Activated B cell treated with CpG ODN at 0.5 μM for 24 hours (primary cell): ENCODE measurements around the gene DBI. TPM values are rescaled to one million over a fixed set of nuclear protein-coding genes. Genes with fewer than 3 reads are reported as not detected.

Experiments used
- ATAC-seq: fragments of 200-7000 bp; cut with Tn5 transposase; one replicate; pipeline ENCODE4 v1.10.0; 2021; ENCODE audit warnings: low read depth, mild to moderate bottlenecking, moderate library complexity
- CTCF ChIA-PET: fragments of 350-600 bp; sonication (Branson Sonifier 250); formaldehyde crosslinking; loops from one replicate; lab custom pipeline; 2021; ENCODE audit warnings: antibody characterized with exemption; lab: Charles Lee
- POLR2A ChIA-PET: fragments of 350-600 bp; sonication (Branson Sonifier 250); formaldehyde crosslinking; loops from one replicate; lab custom pipeline; 2021; ENCODE audit warnings: antibody characterized with exemption; lab: Charles Lee
- DNase-seq: peaks from one replicate; pipeline ENCODE4 v3.0.0; 2022
- H3K27ac Mint-ChIP-seq: one replicate; pipeline ENCODE4 v1.8.0; 2020; ENCODE audit warnings: mixed read lengths
- H3K27me3 Mint-ChIP-seq: one replicate; pipeline ENCODE4 v1.8.0; 2021; ENCODE audit warnings: mixed read lengths
- H3K36me3 Mint-ChIP-seq: one replicate; pipeline ENCODE4 v1.8.0; 2021; ENCODE audit warnings: low read depth, mixed read lengths
- H3K4me1 Mint-ChIP-seq: one replicate; pipeline ENCODE4 v1.8.0; 2021; ENCODE audit warnings: mixed read lengths
- H3K4me3 Mint-ChIP-seq: one replicate; pipeline ENCODE4 v1.8.0; 2020; ENCODE audit warnings: mild to moderate bottlenecking, mixed read lengths
- H3K9me3 Mint-ChIP-seq: one replicate; pipeline ENCODE4 v1.8.0; 2020; ENCODE audit warnings: mixed read lengths
- CTCF ChIP-seq: fragments of 200-600 bp; IDR thresholded peaks from one replicate; pipeline ENCODE4 v1.8.0; 2022; ENCODE audit warnings: antibody characterized with exemption, mild to moderate bottlenecking
- intact Hi-C: fragments of 100-400 bp; cut with micrococcal nuclease; formaldehyde crosslinking; loops from one replicate; pipeline ENCODE4 v1.15.1; 2024
- total RNA-seq: library from RNA; stranded (reverse); gene quantifications from 2 replicates; pipeline ENCODE4 v1.2.3, GENCODE V29; 2022

The DBI gene
- total RNA-seq, 1 donor from 2014 or later: 112 TPM

- H3K4me1 Mint-ChIP-seq: peaks cover 41% of the 10 kb centered on the region
- TF ChIP-seq CTCF: no peak
Measured at GRCh38 chr2:119360423-119360966, 6.3 kb upstream of the DBI start.

GRCh38 chr2:119364798-119365197 lies 2.0 kb upstream of the DBI start:
- Mint-ChIP-seq H3K27ac (peak overlapping the region; percentile 95), H3K9me3 (no peaks in the 10 kb centered on the region), H3K36me3 (peaks cover 25% of the 10 kb centered on the region), H3K4me1 (peaks cover 55% of the 10 kb centered on the region), H3K27me3 (no peaks in the 10 kb centered on the region), H3K4me3 (no peak overlapping the region)
- ChIA-PET POLR2A (interaction anchor here (1.2 kb wide), 1 partner anchor 12 kb away, joined by 3 read pairs; no protein-coding TSS in a partner anchor), CTCF (no interaction called here)
- intact Hi-C loops: loop anchor here (5.0 to 10.0 kb wide), 6 partner anchors 142 to 1142 kb away; partner anchors contain the start of genes INHBB, STEAP3 and TMEM185B
- ATAC-seq (no peak), DNase-seq (no peak)
- no peak for TF ChIP-seq CTCF

More at GRCh38 chr2:119360423-119360966, 6.3 kb upstream of the DBI start:
- DNase-seq: no peak
- no peaks in the 10 kb centered on the region for H3K9me3 Mint-ChIP-seq
- POLR2A ChIA-PET: no interaction called here
- CTCF ChIA-PET: no interaction called here
- H3K36me3 Mint-ChIP-seq: no peaks in the 10 kb centered on the region
- no peaks in the 10 kb centered on the region for H3K27me3 Mint-ChIP-seq
- H3K27ac Mint-ChIP-seq: no peak overlapping the region
- no peak for ATAC-seq
- intact Hi-C loops: loop anchor here (10.0 kb wide), 3 partner anchors 864 to 1046 kb away; partner anchors contain the start of genes INHBB and TMEM185B
- H3K4me3 Mint-ChIP-seq: no peak overlapping the region

- intact Hi-C loops: loop anchor here (5.0 to 10.0 kb wide), 6 partner anchors 143 to 1143 kb away; partner anchors contain the start of genes INHBB, STEAP3 and TMEM185B
- H3K27me3 Mint-ChIP-seq: no peaks in the 10 kb centered on the region
- peak overlapping the region; percentile 100 for H3K4me3 Mint-ChIP-seq
- no peak for ATAC-seq
- CTCF ChIA-PET: no interaction called here
- POLR2A ChIA-PET: interaction anchor here (1.2 kb wide), 1 partner anchor 12 kb away, joined by 3 read pairs; no protein-coding TSS in a partner anchor
- DNase-seq: no peak
- peaks cover 30% of the 10 kb centered on the region for H3K36me3 Mint-ChIP-seq
- H3K27ac Mint-ChIP-seq: peak overlapping the region; percentile 95
- H3K9me3 Mint-ChIP-seq: no peaks in the 10 kb centered on the region
- peaks cover 59% of the 10 kb centered on the region for H3K4me1 Mint-ChIP-seq
- no peak for TF ChIP-seq CTCF
Measured at GRCh38 chr2:119365436-119365835, 1.3 kb upstream of the DBI start.

- ChIA-PET CTCF (no interaction called here), POLR2A (interaction anchor here (0.6 to 2.3 kb wide), 17 partner anchors 10 to 1552 kb away, joined by 4 to 14 read pairs (median 5); partner anchors contain the start of genes DDX18, EPB41L5, RALB and TMEM37)
- intact Hi-C loops: loop anchor here (1.0 to 10.0 kb wide), 15 partner anchors 14 to 1551 kb away; partner anchors contain the start of genes CCDC93, DDX18, EPB41L5 and INHBB
- Mint-ChIP-seq H3K36me3 (peaks cover 38% of the 10 kb centered on the region), H3K27me3 (no peaks in the 10 kb centered on the region), H3K4me3 (peak overlapping the region; percentile 100), H3K9me3 (no peaks in the 10 kb centered on the region), H3K4me1 (peaks cover 59% of the 10 kb centered on the region), H3K27ac (peak overlapping the region; percentile 95)
- peak; percentile 4 for ATAC-seq
- DNase-seq: no peak
- TF ChIP-seq CTCF: no peak
Measured at GRCh38 chr2:119366161-119366648, 572 bp upstream of the DBI start.
